HG02973 (cell line): Measurements from ENCODE around the gene CCR3.

Source experiments
- ATAC-seq: cut with Tn5 transposase; IDR thresholded peaks from one replicate; pipeline ENCODE4 v1.9.1; 2021; ENCODE audit warnings: moderate library complexity; ENCODE audit not compliant: unreplicated experiment

The CCR3 gene

GRCh38 chr3:46293991-46294833 is 52.0 kb downstream of the CCR3 start:
- ATAC-seq, result peak; percentile 50

DNA sequence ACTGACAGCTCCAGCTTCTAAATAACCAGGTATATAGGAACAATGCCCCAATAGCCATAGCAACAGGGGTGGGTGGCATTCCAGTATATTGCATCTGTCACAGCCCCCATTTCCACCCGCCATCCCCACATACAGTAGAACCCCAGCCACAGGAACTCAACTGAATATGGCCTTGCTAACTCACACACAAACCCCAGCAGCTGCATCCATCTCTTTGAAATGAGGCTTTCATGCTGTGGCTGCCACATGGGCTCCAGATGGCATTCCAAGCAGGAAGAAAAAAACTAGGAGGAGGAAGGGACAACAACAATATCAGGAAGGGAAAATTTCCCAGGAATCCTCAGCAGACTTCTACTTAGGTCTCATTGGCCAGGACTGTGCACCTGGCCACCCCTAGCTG is 54.6 kb downstream of the CCR3 start:
- no peak for ATAC-seq

DNA sequence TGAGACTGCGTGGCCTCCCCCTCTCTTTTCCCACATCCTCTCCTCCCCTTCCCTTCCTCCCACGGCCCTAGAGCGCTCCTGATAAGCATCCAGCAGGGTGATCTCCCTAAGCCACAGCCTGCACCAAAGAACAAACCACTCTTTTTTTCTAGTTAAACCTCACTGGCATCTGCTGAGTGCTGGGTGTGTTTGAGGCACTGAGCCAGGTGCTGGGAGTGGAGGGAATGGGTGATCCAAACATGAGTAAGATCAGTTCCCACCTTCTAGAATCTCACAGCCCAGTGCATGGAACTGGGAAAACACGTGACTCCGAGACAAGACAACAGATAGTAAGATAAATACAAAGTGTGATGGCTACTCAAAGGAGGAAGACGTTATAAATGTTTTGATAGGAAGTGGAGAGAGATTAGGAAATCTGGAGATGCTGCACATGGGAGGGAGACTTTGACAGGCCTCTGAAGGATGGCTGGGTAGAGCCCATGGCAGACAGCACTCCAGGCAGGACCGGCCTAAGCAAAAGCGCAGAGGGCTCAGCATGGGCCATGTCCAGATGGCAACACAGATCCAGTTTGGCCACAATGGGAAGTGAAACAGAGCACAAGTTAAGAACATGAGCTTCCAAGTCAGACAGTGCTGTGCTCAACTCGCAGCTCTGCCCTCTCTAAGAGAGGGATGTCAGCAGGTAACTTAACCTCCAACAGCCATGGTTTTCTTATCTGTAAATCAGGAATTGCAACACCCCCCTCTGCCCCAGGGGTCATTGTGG is 55.6 kb downstream of the CCR3 start:
- no peak for ATAC-seq

GRCh38 chr3:46298871-46299607 is 56.8 kb downstream of the CCR3 start:
- no peak for ATAC-seq

GRCh38 chr3:46299608-46300460 is 57.6 kb downstream of the CCR3 start:
- no peak for ATAC-seq

DNA sequence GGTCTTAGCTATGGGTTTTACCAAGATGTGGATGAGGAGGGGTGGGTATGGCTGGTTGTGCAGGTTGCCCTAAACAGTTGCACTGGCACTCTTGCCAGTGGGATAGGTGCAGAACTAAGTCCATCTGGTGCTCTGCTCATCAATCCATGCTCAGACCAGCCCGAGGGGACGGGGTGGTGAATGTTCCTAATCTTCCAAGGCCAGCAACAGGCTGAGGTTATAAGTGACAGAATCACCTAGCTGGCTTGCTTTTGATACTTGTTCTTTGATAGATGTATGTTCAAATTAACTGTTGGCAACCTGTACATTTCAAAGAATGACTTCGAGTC is 58.2 kb downstream of the CCR3 start:
- ATAC-seq, result no peak

DNA sequence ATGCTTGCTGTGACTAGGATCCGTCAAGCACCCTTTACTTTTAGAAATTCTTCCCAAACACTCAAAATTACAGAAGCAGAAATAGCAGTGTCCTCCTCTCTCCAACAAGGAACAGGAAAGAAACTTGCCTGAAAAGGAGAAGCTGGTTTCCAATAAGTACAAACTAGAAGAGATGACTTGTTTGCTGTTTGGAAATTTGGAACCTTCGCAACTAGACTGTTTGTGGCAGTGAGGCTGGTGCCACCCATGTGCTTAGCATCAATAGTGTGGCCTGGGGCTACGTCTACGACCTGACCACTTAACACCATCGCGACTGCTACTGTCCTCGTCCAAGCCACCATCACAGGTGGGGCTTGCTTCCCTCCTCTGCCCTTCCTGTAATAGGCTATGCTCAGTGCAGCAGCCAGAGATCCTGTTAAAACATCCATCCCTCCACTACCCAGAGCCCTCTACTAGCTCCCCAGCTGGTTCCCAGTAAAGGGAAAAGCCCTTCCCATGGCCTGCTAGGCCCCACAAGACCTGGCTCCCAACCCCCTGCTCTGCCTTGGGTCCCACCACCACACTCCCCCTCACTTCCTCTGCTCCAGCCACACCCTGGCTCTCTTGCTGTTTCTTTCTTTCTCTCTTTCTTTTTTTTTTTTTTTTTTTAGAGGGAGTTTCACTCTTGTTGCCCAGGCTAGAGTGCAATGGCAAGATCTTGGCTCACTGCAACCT is 59.0 kb downstream of the CCR3 start:
- no peak for ATAC-seq

GRCh38 chr3:46303240-46303639 is 61.0 kb downstream of the CCR3 start:
- no peak for ATAC-seq

- ATAC-seq, result no peak
These were observed 62.5 kb downstream of the CCR3 start for GRCh38 chr3:46304739-46305138.

DNA sequence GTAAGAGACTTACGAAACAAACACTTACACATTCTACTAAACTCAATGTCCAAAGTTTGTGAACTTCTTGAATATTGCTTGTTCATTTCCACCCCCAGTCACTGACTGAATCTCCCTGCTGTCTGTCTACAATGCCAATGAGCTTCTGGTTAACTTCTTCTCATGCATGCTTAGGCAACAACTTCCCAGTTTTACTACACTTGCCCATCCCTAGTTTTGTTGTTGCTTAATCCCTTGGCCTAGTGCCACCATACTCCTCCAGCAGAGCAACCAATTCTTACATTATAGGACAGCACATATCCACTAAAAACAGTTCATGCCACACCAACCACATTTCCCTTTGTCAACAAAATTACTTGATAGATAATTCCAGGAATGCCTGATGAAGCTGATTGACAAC is 70.7 kb downstream of the CCR3 start:
- ATAC-seq, result no peak

- ATAC-seq, result peak; percentile 71
These were observed 72.3 kb downstream of the CCR3 start for GRCh38 chr3:46314517-46314916.

GRCh38 chr3:46316206-46316605 is 73.9 kb downstream of the CCR3 start:
- no peak for ATAC-seq
